WERI-Rb-1 (cell line): ENCODE data around the gene FKBP7.

Source experiments
- DNase-seq: peaks from one replicate; pipeline ENCODE4 v3.0.0-alpha.2; 2020
- H3K27ac ChIP-seq: fragments of 250-450 bp; sonication (Bioruptor Pico); 2 replicates; pipeline ENCODE4 v1.5.1; 2020; ENCODE audit warnings: mild to moderate bottlenecking, moderate library complexity
- H3K27me3 ChIP-seq: fragments of 250-450 bp; sonication (Bioruptor Pico); 2 replicates; pipeline ENCODE4 v1.5.1; 2021; ENCODE audit warnings: mild to moderate bottlenecking, low read depth, moderate library complexity; ENCODE audit not compliant: insufficient read depth, severe bottlenecking
- H3K36me3 ChIP-seq: fragments of 250-450 bp; sonication (Bioruptor Pico); 2 replicates; pipeline ENCODE4 v1.5.1; 2020; ENCODE audit warnings: mild to moderate bottlenecking, moderate library complexity
- H3K4me3 ChIP-seq: 2 replicates; pipeline ENCODE4 v1.5.1; 2011; ENCODE audit warnings: low read depth, mild to moderate bottlenecking, control low read depth, low read length
- H3K9me3 ChIP-seq: fragments of 250-450 bp; sonication (Bioruptor Pico); 2 replicates; pipeline ENCODE4 v1.5.1; 2021; ENCODE audit warnings: mild to moderate bottlenecking, moderate library complexity; ENCODE audit not compliant: severe bottlenecking
- TF ChIP-seq, protein P1 (sequence below): IDR thresholded peaks from 2 replicates; pipeline ENCODE4 v1.5.1; 2011; ENCODE audit warnings: low read depth, mild to moderate bottlenecking, control low read depth, inconsistent platforms, low read length

FKBP7 gene

GRCh38 chr2:178512484-178512883, 34.1 kb upstream of the FKBP7 start:
- no peaks in the 10 kb centered on the region for H3K36me3 ChIP-seq
- H3K27ac ChIP-seq, result no peak overlapping the region
- no peaks in the 10 kb centered on the region for H3K9me3 ChIP-seq
- no peak for DNase-seq
- TF ChIP-seq, protein P1, sequence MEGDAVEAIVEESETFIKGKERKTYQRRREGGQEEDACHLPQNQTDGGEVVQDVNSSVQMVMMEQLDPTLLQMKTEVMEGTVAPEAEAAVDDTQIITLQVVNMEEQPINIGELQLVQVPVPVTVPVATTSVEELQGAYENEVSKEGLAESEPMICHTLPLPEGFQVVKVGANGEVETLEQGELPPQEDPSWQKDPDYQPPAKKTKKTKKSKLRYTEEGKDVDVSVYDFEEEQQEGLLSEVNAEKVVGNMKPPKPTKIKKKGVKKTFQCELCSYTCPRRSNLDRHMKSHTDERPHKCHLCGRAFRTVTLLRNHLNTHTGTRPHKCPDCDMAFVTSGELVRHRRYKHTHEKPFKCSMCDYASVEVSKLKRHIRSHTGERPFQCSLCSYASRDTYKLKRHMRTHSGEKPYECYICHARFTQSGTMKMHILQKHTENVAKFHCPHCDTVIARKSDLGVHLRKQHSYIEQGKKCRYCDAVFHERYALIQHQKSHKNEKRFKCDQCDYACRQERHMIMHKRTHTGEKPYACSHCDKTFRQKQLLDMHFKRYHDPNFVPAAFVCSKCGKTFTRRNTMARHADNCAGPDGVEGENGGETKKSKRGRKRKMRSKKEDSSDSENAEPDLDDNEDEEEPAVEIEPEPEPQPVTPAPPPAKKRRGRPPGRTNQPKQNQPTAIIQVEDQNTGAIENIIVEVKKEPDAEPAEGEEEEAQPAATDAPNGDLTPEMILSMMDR, result no peak
- H3K4me3 ChIP-seq, result no peak overlapping the region
- no peaks in the 10 kb centered on the region for H3K27me3 ChIP-seq

DNA sequence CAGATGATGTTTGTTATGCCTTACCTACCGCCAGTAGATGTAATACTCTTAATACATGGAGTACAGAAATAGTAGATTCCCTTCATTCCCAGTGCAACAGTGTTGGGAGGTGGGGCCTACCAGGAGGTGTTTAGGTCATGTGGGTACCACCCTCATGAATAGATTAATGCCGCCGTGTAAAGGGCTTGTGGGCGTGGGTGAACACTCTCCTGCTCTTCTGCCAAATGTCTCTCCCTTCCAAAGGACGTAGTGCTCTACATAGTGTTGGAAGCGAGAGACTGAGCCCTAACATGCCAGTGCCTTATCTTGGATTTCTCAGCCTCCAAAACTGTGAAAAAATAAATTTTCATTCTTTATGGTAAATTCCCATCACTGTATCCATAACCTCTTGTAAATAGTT, 32.0 kb upstream of the FKBP7 start:
- TF ChIP-seq, protein P1, result no peak
- Histone ChIP-seq H3K27me3 (no peaks in the 10 kb centered on the region), H3K36me3 (peaks cover 4% of the 10 kb centered on the region; the same call in 1 of the 2 replicates), H3K4me3 (no peak overlapping the region), H3K27ac (no peak overlapping the region), H3K9me3 (no peaks in the 10 kb centered on the region)
- DNase-seq, result no peak

GRCh38 chr2:178508646-178509045, 30.2 kb upstream of the FKBP7 start:
- TF ChIP-seq, protein P1, result no peak
- Histone ChIP-seq H3K36me3 (peaks cover 9% of the 10 kb centered on the region), H3K27ac (no peak overlapping the region), H3K27me3 (no peaks in the 10 kb centered on the region), H3K4me3 (no peak overlapping the region), H3K9me3 (no peaks in the 10 kb centered on the region)
- DNase-seq, result no peak

- no peaks in the 10 kb centered on the region for H3K27me3 ChIP-seq
- no peak overlapping the region for H3K4me3 ChIP-seq
- no peak for DNase-seq
- H3K27ac ChIP-seq, result no peak overlapping the region
- H3K9me3 ChIP-seq, result no peaks in the 10 kb centered on the region
- H3K36me3 ChIP-seq, result peaks cover 23% of the 10 kb centered on the region
- TF ChIP-seq, protein P1, result no peak
Observed at GRCh38 chr2:178506949-178507348, 28.5 kb upstream of the FKBP7 start.

- Histone ChIP-seq H3K4me3 (no peak overlapping the region), H3K36me3 (peaks cover 27% of the 10 kb centered on the region), H3K27ac (no peak overlapping the region), H3K27me3 (no peaks in the 10 kb centered on the region), H3K9me3 (no peaks in the 10 kb centered on the region)
- no peak for DNase-seq
- TF ChIP-seq, protein P1, result no peak
Observed at GRCh38 chr2:178506524-178506923, 28.1 kb upstream of the FKBP7 start.

DNA sequence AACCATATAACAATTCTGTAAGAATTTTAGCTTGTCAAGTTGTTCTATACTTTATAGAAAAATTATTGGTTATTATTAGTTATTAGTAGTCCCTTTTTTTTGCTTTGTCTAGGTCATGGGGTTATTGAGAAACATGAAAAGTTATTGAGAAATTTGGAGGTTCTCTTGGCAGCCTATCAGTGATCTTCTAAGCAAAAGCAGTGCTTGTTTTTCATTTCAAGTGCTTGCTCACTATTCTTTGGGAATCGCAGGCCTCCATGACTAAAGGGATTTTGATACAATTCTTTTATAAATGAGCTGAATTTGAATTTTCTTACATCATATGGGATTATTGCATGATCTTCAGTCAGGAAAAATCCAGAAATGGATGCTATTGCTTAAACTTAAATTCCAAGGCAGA, 27.7 kb upstream of the FKBP7 start:
- Histone ChIP-seq H3K27me3 (no peaks in the 10 kb centered on the region), H3K36me3 (peaks cover 31% of the 10 kb centered on the region), H3K9me3 (no peaks in the 10 kb centered on the region), H3K27ac (no peak overlapping the region), H3K4me3 (no peak overlapping the region)
- no peak for DNase-seq
- TF ChIP-seq, protein P1, result no peak
